ENCODE results near the gene DPCD.

Gene DPCD

GRCh38 chr10:101561068-101561915, 26.8 kb upstream of the DPCD start:
- H3K9me3 ChIP-seq: no peaks in the 10 kb centered on the region
- no peak overlapping the region for H3K27ac ChIP-seq
- intact Hi-C loops (cut with DNase I; ENCODE audit: low total_unique reads): loop anchor here (10.0 kb wide), 1 partner anchor 286 kb away; no protein-coding TSS in a partner anchor
- no peak overlapping the region for H3K4me3 ChIP-seq
- no peak for DNase-seq
- H3K4me1 ChIP-seq: peaks cover 0 to 6% (median 2%) of the 10 kb centered on the region in 4 donors
- no peak for TF ChIP-seq CTCF (IDR thresholded peaks at IDR 0.05)
- H3K27me3 ChIP-seq: peaks cover 0 to 67% of the 10 kb centered on the region in 2 donors
- H3K36me3 ChIP-seq: no peaks in the 10 kb centered on the region

- H3K4me1 ChIP-seq: peaks cover 0 to 13% (median 8%) of the 10 kb centered on the region in 4 donors
- H3K27ac ChIP-seq: no peak overlapping the region
- intact Hi-C loops (cut with DNase I; ENCODE audit: low total_unique reads): loop anchor here (10.0 kb wide), 1 partner anchor 287 kb away; no protein-coding TSS in a partner anchor
- peak in 1 of 2 donors; percentile 13 for DNase-seq
- peaks cover 3 to 77% of the 10 kb centered on the region in 2 donors for H3K27me3 ChIP-seq
- H3K9me3 ChIP-seq: no peaks in the 10 kb centered on the region
- no peak for TF ChIP-seq CTCF (IDR thresholded peaks at IDR 0.05)
- H3K36me3 ChIP-seq: no peaks in the 10 kb centered on the region
- H3K4me3 ChIP-seq: no peak overlapping the region
Measured at GRCh38 chr10:101562231-101562630, 25.9 kb upstream of the DPCD start.

GRCh38 chr10:101563007-101563406, 25.1 kb upstream of the DPCD start:
- Histone ChIP-seq H3K27ac (no peak overlapping the region), H3K4me3 (no peak overlapping the region), H3K9me3 (no peaks in the 10 kb centered on the region), H3K27me3 (peaks cover 3 to 84% of the 10 kb centered on the region in 2 donors), H3K36me3 (no peaks in the 10 kb centered on the region), H3K4me1 (peaks cover 0 to 13% (median 8%) of the 10 kb centered on the region in 4 donors)
- no peak for TF ChIP-seq CTCF (IDR thresholded peaks at IDR 0.05)
- intact Hi-C loops (cut with DNase I; ENCODE audit: low total_unique reads): loop anchor here (10.0 kb wide), 1 partner anchor 288 kb away; no protein-coding TSS in a partner anchor
- no peak for DNase-seq

- H3K4me3 ChIP-seq: no peak overlapping the region
- no peaks in the 10 kb centered on the region for H3K9me3 ChIP-seq
- no peak overlapping the region for H3K27ac ChIP-seq
- peaks cover 3 to 90% of the 10 kb centered on the region in 2 donors for H3K27me3 ChIP-seq
- intact Hi-C loops (cut with DNase I; ENCODE audit: low total_unique reads): loop anchor here (10.0 kb wide), 1 partner anchor 289 kb away; no protein-coding TSS in a partner anchor
- TF ChIP-seq CTCF (IDR thresholded peaks at IDR 0.05): no peak
- H3K4me1 ChIP-seq: peaks cover 0 to 13% (median 8%) of the 10 kb centered on the region in 4 donors
- DNase-seq: peak in 1 of 2 donors; percentile 33
- H3K36me3 ChIP-seq: no peaks in the 10 kb centered on the region
Measured at GRCh38 chr10:101563497-101564040, 24.6 kb upstream of the DPCD start.

- Histone ChIP-seq H3K36me3 (no peaks in the 10 kb centered on the region), H3K27ac (no peak overlapping the region), H3K4me3 (no peak overlapping the region), H3K4me1 (peaks cover 0 to 13% (median 9%) of the 10 kb centered on the region in 4 donors), H3K27me3 (peaks cover 8 to 100% of the 10 kb centered on the region in 2 donors), H3K9me3 (no peaks in the 10 kb centered on the region)
- peak in 1 of 2 donors; percentile 41 for DNase-seq
- TF ChIP-seq CTCF (IDR thresholded peaks at IDR 0.05): no peak
- intact Hi-C loops (cut with DNase I; ENCODE audit: low total_unique reads): loop anchor here (10.0 kb wide), 1 partner anchor 290 kb away; no protein-coding TSS in a partner anchor
Measured at GRCh38 chr10:101564490-101564991, 23.6 kb upstream of the DPCD start.
